Activated T-helper 2 cell treated with anti-CD3 and anti-CD28 coated beads, Interferon-gamma antibody, Interleukin-2, Interleukin-4, amounts not matched to agents 10 μg/mL and 5 μg/mL and 100 μg/mL, durations not matched to agents 14 hours and 24 hours and 36 hours (primary cell): ENCODE measurements around the gene CAMK1D. TPM values are rescaled to one million over a fixed set of nuclear protein-coding genes. Genes with fewer than 3 reads are reported as not detected.

Experiments
- DNase-seq: peaks from one replicate; pipeline ENCODE4 v3.0.0; 2021; ENCODE audit warnings: low spot score
- H3K27ac Mint-ChIP-seq: one replicate; pipeline ENCODE4 v1.8.0; 2021; ENCODE audit warnings: mixed read lengths
- H3K27me3 Mint-ChIP-seq: one replicate; pipeline ENCODE4 v1.8.0; 2021; ENCODE audit warnings: low read depth, mixed read lengths
- H3K36me3 Mint-ChIP-seq: one replicate; pipeline ENCODE4 v1.8.0; 2021; ENCODE audit warnings: low read depth, mixed read lengths
- H3K4me1 Mint-ChIP-seq: one replicate; pipeline ENCODE4 v1.8.0; 2021; ENCODE audit warnings: low read depth, mixed read lengths
- H3K4me3 Mint-ChIP-seq: one replicate; pipeline ENCODE4 v1.8.0; 2021; ENCODE audit warnings: low read depth, mild to moderate bottlenecking, moderate library complexity, mixed read lengths
- H3K9me3 Mint-ChIP-seq: one replicate; pipeline ENCODE4 v1.8.0; 2021; ENCODE audit warnings: mixed read lengths
- intact Hi-C: fragments of 100-400 bp; cut with micrococcal nuclease; formaldehyde crosslinking; loops from one replicate; pipeline ENCODE4 v1.15.1; 2023
- total RNA-seq: library from RNA; stranded (reverse); gene quantifications from 2 replicates; pipeline ENCODE4 v1.2.3, GENCODE V29; 2022

Gene CAMK1D
- total RNA-seq, 1 donor from 2014 or later, result 5.7 TPM

DNA sequence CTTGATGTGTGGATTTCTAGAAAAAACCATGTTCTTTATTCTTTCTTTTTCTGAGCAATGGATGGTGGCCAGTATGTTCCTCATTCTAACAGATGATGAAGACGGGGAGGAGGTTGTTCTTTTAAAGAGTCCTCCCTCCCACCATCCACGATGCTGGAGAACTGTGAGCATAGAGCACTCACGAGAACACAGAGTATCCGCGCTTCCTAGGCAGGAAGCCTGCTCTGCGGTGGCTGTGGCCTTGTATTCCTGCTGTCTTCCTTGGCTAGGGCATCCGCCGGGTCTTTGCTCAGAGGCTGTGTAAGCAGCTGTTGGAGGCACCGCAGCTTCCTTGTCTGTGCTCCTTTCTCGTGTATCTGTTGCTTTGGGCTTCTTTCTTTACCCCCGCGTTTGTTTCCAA lies 437.9 kb downstream of the CAMK1D start:
- no peak overlapping the region for H3K4me3 Mint-ChIP-seq
- H3K4me1 Mint-ChIP-seq, result peaks cover 5% of the 10 kb centered on the region
- H3K36me3 Mint-ChIP-seq, result no peaks in the 10 kb centered on the region
- no peaks in the 10 kb centered on the region for H3K27me3 Mint-ChIP-seq
- no peak for DNase-seq
- intact Hi-C loops, result no loop called here
- H3K9me3 Mint-ChIP-seq, result no peaks in the 10 kb centered on the region
- H3K27ac Mint-ChIP-seq, result no peak overlapping the region

GRCh38 chr10:12788277-12788676 lies 438.9 kb downstream of the CAMK1D start:
- Mint-ChIP-seq H3K4me1 (peaks cover under 1% of the 10 kb centered on the region), H3K27ac (no peak overlapping the region), H3K36me3 (no peaks in the 10 kb centered on the region), H3K27me3 (no peaks in the 10 kb centered on the region), H3K9me3 (no peaks in the 10 kb centered on the region), H3K4me3 (no peak overlapping the region)
- no peak for DNase-seq
- intact Hi-C loops, result no loop called here

- no peaks in the 10 kb centered on the region for H3K9me3 Mint-ChIP-seq
- no peaks in the 10 kb centered on the region for H3K4me1 Mint-ChIP-seq
- no peaks in the 10 kb centered on the region for H3K27me3 Mint-ChIP-seq
- no peak overlapping the region for H3K27ac Mint-ChIP-seq
- no peaks in the 10 kb centered on the region for H3K36me3 Mint-ChIP-seq
- DNase-seq, result no peak
- intact Hi-C loops, result no loop called here
- no peak overlapping the region for H3K4me3 Mint-ChIP-seq
Measured at GRCh38 chr10:12790270-12790669, 440.9 kb downstream of the CAMK1D start.

GRCh38 chr10:12791728-12792127 lies 442.4 kb downstream of the CAMK1D start:
- Mint-ChIP-seq H3K4me3 (no peak overlapping the region), H3K4me1 (no peaks in the 10 kb centered on the region), H3K27me3 (no peaks in the 10 kb centered on the region), H3K9me3 (no peaks in the 10 kb centered on the region), H3K36me3 (no peaks in the 10 kb centered on the region), H3K27ac (no peak overlapping the region)
- DNase-seq, result no peak
- intact Hi-C loops, result no loop called here

GRCh38 chr10:12792889-12793556 lies 443.7 kb downstream of the CAMK1D start:
- H3K4me1 Mint-ChIP-seq, result no peaks in the 10 kb centered on the region
- H3K27me3 Mint-ChIP-seq, result no peaks in the 10 kb centered on the region
- H3K4me3 Mint-ChIP-seq, result no peak overlapping the region
- no peak for DNase-seq
- no peaks in the 10 kb centered on the region for H3K36me3 Mint-ChIP-seq
- H3K9me3 Mint-ChIP-seq, result no peaks in the 10 kb centered on the region
- intact Hi-C loops, result no loop called here
- no peak overlapping the region for H3K27ac Mint-ChIP-seq

DNA sequence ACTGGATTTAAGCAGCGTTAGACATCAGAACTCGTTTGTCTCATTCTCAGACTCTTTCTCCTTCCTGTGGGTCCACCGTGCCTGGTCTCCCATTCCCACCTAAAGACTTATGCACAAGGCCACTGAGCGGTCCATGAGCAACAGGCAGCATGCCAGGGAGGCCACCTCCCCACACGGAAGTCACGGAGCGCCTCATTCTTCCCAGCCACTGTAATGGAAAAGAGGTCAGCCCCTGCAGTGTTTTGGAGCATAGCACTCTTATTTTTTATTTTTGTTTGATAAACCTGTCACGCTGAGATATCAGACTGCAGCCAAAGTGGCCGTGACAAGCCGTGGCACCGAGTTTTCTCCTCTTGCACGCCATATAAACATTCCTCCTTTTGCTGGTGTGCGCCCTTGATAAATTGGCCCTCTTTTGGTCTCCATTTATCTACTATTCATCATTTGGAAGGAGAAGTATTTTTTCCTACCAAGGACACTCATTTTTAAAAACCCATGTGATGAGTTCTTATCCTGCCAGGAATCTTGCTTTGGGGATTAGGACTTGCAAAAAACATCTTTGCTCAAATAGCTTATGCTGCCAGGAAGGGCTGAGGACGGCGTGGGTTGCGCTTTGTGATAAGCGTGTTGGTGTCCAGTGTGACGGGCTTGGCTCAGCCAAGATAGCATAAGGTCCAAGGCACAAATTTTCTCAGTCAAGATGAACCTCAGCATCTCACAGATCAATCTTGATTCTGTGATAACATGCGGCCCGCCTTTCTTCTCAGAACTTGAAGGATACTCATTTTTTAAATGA lies 446.2 kb downstream of the CAMK1D start:
- intact Hi-C loops, result no loop called here
- Mint-ChIP-seq H3K9me3 (no peaks in the 10 kb centered on the region), H3K36me3 (no peaks in the 10 kb centered on the region), H3K27ac (no peak overlapping the region), H3K4me1 (no peaks in the 10 kb centered on the region), H3K27me3 (no peaks in the 10 kb centered on the region), H3K4me3 (no peak overlapping the region)
- no peak for DNase-seq

DNA sequence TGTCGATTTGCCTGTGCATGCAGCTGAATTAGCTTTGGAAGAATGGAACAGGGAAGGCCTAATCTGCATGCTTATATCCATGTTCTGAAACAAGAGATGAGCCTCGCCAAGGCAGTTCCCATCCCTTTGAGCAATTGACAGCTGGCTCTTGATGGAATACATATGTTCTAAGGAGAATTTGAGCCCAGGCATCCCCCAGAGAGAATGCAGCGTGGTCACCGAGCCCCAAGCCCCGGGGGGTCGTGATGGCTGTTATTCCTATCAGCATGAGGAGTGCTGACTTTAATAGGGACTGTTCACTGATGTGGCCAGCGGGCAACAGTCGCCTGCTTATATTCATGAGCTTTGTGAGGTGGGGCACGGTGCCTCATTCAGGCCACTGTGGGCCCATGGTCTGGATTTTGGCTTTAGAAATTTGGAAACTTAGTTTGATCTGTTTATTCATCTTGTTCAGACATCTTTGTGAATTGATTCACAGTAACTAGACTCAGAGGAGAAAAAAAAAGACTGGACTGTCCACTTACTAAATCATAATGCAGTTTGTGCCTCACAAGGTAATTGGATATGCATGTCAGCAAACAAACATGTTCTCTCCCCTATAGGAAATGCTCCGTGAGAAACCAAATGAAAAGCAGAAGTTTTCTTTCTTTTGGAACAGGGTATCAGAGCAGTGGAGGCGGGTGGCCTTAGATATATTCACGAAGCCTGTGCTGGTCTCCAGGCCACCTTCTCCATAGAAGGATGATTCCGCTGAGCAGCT lies 447.2 kb downstream of the CAMK1D start:
- H3K27ac Mint-ChIP-seq, result no peak overlapping the region
- H3K27me3 Mint-ChIP-seq, result no peaks in the 10 kb centered on the region
- no peaks in the 10 kb centered on the region for H3K36me3 Mint-ChIP-seq
- intact Hi-C loops, result no loop called here
- no peaks in the 10 kb centered on the region for H3K9me3 Mint-ChIP-seq
- H3K4me3 Mint-ChIP-seq, result no peak overlapping the region
- H3K4me1 Mint-ChIP-seq, result no peaks in the 10 kb centered on the region
- DNase-seq, result no peak

DNA sequence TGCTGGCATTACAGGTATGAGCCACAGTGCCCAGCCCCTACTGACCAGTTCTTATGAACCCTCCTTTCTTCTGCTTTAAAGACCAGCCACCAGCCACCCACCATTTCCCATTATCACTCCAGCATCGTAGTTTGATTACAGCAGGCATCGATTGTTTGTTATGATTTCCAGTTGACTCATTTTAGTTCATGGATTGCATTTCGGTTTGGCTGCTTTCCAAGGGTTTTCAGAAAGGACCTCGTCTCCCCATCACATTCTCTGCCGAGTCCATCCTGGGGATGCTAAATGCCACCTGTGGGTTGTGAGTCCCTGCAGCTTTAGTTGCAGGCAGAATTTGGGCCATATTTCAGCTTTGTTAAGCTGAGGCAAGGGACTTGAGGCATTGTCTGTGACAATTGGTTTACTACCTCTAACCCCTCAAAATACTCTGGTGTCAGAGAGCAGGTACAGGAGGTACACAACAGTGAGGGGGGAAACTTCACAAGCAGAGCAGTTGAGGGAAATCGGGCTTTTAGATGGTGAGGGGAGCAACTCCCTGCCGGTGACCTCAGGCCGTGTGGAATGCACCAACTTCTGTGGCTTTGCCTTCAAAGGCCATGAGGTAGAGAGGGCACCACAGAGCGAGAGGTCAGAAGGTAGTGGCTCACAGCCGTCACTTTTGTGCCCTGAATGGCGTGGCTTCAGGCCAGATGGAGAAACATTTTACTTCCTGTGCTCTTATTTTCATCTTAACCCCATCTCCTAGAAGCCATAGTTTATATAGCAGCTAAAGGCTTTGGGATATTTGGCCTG lies 448.3 kb downstream of the CAMK1D start:
- Mint-ChIP-seq H3K27ac (no peak overlapping the region), H3K9me3 (no peaks in the 10 kb centered on the region), H3K27me3 (no peaks in the 10 kb centered on the region), H3K4me3 (no peak overlapping the region), H3K36me3 (no peaks in the 10 kb centered on the region), H3K4me1 (no peaks in the 10 kb centered on the region)
- no peak for DNase-seq
- intact Hi-C loops, result no loop called here

DNA sequence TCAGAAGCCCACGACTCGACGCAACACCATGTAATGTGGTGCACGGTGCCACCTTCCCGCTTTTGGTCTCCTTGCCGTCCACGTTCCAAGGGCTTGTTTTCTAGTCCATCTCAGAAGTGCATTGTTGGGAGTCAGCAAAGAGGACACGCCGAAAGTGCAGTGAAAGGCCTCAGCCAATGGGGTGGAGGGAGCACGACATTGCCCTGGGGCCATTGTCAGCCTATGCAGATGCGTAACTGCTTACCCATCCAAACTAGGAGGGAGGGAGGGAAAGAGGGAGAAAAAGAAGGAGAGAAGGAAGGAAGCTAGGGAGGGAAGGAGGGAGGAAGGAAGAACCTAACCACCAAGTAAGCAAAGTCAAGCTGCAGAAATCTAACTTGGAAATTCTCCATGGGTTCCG lies 449.8 kb downstream of the CAMK1D start:
- H3K4me3 Mint-ChIP-seq, result no peak overlapping the region
- DNase-seq, result no peak
- intact Hi-C loops, result no loop called here
- no peaks in the 10 kb centered on the region for H3K27me3 Mint-ChIP-seq
- H3K36me3 Mint-ChIP-seq, result no peaks in the 10 kb centered on the region
- H3K27ac Mint-ChIP-seq, result no peak overlapping the region
- H3K9me3 Mint-ChIP-seq, result no peaks in the 10 kb centered on the region
- no peaks in the 10 kb centered on the region for H3K4me1 Mint-ChIP-seq

- Mint-ChIP-seq H3K36me3 (no peaks in the 10 kb centered on the region), H3K9me3 (no peaks in the 10 kb centered on the region), H3K4me1 (no peaks in the 10 kb centered on the region), H3K27me3 (no peaks in the 10 kb centered on the region), H3K4me3 (no peak overlapping the region), H3K27ac (no peak overlapping the region)
- no peak for DNase-seq
- intact Hi-C loops, result no loop called here
Measured at GRCh38 chr10:12799714-12800113, 450.4 kb downstream of the CAMK1D start.

- H3K4me3 Mint-ChIP-seq, result no peak overlapping the region
- no peaks in the 10 kb centered on the region for H3K9me3 Mint-ChIP-seq
- intact Hi-C loops, result no loop called here
- DNase-seq, result no peak
- H3K27me3 Mint-ChIP-seq, result no peaks in the 10 kb centered on the region
- H3K4me1 Mint-ChIP-seq, result no peaks in the 10 kb centered on the region
- H3K27ac Mint-ChIP-seq, result no peak overlapping the region
- H3K36me3 Mint-ChIP-seq, result no peaks in the 10 kb centered on the region
Measured at GRCh38 chr10:12800302-12800701, 451.0 kb downstream of the CAMK1D start.

GRCh38 chr10:12801214-12802087 lies 452.1 kb downstream of the CAMK1D start:
- Mint-ChIP-seq H3K4me1 (no peaks in the 10 kb centered on the region), H3K4me3 (no peak overlapping the region), H3K9me3 (no peaks in the 10 kb centered on the region), H3K36me3 (no peaks in the 10 kb centered on the region), H3K27me3 (no peaks in the 10 kb centered on the region), H3K27ac (no peak overlapping the region)
- intact Hi-C loops, result no loop called here
- no peak for DNase-seq
